Stimulated activated CD4-positive, alpha-beta T cell treated with anti-CD3 and anti-CD28 coated beads, Interleukin-4, amount 100 ng/mL, for 4 hours (primary cell): Measurements from ENCODE around the gene RNF182.
"Not testable (repeated sequence)": the region's sequence is repeated elsewhere in the genome, so short reads cannot be mapped to it uniquely, and the experiment has no call there.

Experiments
- DNase-seq, 2 experiments: peaks; one replicate each; pipeline ENCODE4 v3.0.0-alpha.2; 2020

The RNF182 gene

GRCh38 chr6:13972602-13973001, 47.9 kb downstream of the RNF182 start:
- DNase-seq: not testable (repeated sequence)

GRCh38 chr6:13973422-13973821, 48.7 kb downstream of the RNF182 start:
- not testable (repeated sequence) for DNase-seq

DNA sequence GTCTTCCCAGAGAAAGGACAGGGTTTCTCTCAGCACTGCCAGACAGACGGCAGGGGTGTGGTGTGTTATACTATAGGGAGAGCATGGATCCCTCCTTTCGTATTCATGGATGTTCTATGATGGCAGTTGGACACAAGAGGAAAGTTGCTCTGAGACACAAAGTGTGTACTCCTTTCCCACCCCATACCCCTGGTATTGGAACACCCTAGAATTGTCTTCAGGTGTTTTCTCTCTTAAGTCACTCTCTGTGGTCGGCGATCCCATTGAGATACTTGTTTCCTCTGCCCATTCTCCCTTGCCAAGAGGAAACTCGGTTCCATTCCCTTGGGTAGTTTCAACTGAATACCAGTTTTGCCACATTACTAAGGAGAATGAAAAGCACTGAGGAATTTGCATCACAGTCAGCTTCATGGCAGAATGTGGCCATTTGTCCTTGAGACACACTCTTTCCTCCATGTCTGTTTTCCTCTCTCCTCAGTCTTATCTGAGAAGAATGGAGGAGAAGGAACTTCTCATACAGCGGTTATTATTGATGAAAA, 53.4 kb downstream of the RNF182 start:
- DNase-seq: no peak

GRCh38 chr6:13978787-13979186, 54.0 kb downstream of the RNF182 start:
- DNase-seq: no peak

GRCh38 chr6:13979284-13980171, 54.8 kb downstream of the RNF182 start:
- DNase-seq: no peak

- no peak for DNase-seq
Observed at GRCh38 chr6:13980534-13980933, 55.8 kb downstream of the RNF182 start.

- DNase-seq: no peak
Observed at GRCh38 chr6:13985663-13986325, 61.0 kb downstream of the RNF182 start.

- DNase-seq: no peak
Observed at GRCh38 chr6:13986700-13987399, 62.1 kb downstream of the RNF182 start.

DNA sequence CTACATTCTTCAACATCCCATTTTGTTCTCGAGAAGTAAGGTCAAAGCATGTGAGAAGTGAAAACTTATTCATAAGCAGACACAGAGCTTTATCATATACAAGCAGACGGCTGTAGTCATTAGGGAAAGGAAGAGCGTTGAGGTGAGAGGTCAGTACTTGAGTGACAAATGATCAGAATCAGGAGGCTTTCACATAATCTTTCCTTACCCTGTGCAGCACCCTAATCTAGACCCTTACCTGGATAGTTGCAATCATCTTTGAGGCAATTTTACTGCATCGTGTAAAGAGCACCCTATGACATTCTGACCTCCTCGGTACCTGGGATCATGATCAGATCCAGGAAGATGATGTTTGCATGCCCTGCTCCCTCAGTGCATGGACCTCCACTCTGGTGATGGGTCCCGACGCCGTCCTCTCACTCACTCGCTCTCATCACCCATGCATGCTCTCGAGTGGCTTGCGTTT, 62.7 kb downstream of the RNF182 start:
- DNase-seq: no peak

- DNase-seq: no peak
Observed at GRCh38 chr6:13988049-13988738, 63.4 kb downstream of the RNF182 start.

GRCh38 chr6:13988908-13989307, 64.2 kb downstream of the RNF182 start:
- no peak for DNase-seq

- no peak for DNase-seq
Observed at GRCh38 chr6:13989496-13990144, 64.9 kb downstream of the RNF182 start.

DNA sequence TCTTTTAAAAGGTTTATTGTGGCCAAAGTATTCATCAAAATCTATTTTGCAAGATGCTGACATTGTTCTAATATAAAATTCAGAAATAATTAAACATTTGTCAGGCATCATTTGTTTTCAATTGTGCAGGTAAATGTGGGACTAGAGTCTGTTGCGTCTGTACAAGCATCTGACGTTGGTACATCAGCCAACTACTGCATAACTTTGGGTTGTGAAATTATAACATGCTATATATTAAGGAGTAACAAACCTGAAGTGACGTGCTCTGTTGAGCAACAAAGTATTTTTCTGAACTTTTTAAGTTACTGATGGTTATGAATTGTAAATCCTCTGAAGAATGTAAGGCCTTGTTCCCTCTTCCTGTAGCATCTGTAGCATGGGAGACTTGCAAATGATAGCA, 66.0 kb downstream of the RNF182 start:
- no peak for DNase-seq

GRCh38 chr6:13991393-13991792, 66.6 kb downstream of the RNF182 start:
- DNase-seq: no peak

DNA sequence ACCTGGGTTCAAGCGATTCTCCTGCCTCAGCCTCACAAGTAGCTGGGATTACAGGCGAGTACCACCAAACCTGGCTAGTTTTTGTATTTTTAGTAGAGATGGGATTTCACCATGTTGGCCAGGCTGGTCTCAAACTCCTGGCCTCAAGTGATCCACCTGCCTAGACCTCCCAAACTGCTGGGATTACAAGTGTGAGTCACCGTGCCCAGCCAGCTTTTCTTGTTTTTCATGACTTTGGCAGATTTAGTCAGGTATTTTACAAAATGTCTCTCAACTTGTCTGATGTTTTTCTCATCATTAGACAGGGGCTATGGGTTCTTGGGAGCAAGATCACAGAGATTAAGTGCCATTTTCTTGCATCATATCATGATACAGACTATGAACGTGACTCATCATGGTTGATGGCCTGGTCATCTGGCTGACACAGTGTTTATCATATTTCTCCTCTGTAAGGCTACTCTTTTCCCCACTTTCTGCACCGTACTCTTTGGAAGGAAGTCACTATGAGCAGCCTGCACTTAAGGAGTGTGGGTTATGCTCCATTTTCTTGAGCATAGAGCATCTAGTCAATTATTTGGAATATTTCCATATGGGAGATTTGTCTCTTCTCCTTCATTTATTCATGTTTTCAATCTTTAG, 67.8 kb downstream of the RNF182 start:
- DNase-seq: no peak

DNA sequence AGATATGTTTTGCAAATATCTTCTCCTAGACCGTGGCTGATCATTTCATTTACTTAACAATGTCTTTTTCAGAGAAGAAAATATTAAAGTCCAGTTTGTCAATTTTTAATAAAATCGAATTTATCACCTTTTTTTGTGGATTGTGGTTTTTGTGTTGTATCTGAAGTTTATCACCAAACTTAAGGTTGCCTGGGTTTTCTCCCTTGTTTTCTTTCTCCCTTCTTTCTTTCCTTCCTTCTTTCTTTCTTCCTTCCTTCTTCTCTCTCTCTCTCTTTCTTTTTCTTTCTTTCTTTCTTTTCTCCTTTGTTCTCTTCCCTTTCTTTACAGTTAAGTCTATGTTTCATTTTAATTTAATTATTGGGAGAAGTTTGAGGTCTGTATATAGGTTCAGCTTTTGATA, 68.7 kb downstream of the RNF182 start:
- no peak for DNase-seq

GRCh38 chr6:13998356-13998755, 73.6 kb downstream of the RNF182 start:
- DNase-seq: no peak

DNA sequence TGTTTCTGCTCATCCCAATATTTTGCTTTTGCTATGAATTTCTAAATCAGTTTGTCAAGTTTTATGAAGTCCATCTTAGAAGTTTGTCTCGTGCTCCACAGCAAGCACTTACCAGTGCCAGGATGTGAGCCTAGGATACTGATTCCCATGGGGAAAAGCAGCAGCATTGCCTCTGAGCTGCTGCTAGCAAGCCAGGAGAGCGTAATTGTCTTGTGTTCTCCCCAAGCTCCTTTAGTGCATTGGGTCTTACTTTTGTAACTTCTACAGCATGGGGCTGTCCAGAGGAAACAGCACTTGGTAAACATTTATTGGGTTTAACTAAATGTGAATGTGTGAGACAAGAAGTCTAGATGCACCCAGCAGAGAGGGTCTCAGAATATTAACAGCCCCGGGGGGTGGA, 76.1 kb downstream of the RNF182 start:
- no peak for DNase-seq

DNA sequence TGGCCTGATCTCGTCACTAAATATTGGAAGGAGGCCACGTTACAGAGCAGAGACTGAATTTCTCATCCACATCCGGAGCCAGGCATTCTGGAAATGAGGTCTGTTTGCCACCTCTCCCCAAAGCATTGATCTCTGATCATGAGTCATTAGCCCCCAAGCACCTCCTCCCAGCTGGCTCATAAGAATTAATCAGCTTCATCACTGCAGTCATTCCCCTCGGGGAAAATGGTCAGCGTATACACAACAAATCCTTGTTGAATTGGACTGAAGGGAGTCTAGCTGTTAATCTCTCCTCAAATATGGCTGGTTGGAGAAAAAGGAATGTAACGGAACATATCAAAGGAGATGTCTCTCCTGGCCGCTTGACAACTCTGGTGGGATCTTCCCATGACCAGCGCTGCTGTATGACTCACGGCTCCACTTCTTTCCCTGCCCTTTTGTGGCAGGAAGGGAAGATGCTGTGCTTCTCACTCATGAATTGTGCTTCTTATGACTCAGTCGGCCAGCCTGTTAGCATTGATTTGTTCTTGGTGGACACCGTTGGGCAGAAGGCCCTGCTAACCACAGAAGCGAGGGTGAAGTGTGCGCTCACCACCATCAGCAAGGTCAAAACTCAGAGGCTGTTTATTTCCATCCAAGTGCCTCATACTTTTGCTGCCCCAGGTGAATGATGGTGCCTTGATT, 76.7 kb downstream of the RNF182 start:
- DNase-seq: no peak

DNA sequence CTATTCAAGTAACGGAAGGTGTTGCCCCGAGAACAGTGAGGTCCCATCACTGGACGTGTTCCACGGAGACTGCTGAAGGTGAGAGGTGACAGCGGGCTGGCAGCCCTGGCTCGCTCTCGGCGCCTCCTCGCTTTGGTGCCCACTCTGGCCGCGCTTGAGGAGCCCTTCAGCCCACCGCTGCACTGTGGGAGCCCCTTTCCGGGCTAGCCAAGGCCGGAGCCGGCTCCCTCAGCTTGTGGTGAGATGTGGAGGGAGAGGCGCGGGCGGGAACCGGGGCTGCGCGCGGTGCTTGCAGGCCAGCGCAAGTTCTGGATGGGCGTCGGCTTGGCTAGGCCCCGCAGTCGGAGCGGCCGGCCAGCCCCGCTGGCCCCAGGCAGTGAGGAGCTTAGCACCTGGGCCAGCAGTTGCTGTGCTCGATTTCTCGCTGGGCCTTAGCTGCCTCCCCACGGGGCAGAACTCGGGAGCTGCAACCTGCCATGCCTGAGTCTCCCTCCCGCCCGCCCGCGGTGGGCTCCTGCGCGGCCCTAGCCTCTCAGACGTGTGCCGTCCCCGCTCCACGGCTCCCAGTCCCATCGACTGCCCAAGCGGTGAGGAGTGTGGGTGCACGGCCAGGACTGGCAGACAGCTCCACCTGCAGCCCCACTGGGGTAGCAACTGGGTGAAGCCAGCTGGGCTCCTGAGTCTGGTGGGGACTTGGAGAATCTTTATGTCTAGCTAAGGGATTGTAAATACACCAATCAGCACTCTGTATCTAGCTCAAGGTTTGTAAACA, 77.6 kb downstream of the RNF182 start:
- no peak for DNase-seq
